HL-60/S4 treated with retinoic acid at 250 ng/mL for 4 days and 3 days (cell line): ENCODE measurements around the gene DLG2.
"Not testable (repeated sequence)": the region's sequence is repeated elsewhere in the genome, so short reads cannot be mapped to it uniquely, and the experiment has no call there.

Source experiments
- in situ Hi-C: fragments of 300-500 bp; cut with MboI; formaldehyde crosslinking; loops from 2 replicates; pipeline ENCODE4 v1.7.0; 2022; ENCODE audit warnings: low sequenced_read_pairs

The DLG2 gene

DNA sequence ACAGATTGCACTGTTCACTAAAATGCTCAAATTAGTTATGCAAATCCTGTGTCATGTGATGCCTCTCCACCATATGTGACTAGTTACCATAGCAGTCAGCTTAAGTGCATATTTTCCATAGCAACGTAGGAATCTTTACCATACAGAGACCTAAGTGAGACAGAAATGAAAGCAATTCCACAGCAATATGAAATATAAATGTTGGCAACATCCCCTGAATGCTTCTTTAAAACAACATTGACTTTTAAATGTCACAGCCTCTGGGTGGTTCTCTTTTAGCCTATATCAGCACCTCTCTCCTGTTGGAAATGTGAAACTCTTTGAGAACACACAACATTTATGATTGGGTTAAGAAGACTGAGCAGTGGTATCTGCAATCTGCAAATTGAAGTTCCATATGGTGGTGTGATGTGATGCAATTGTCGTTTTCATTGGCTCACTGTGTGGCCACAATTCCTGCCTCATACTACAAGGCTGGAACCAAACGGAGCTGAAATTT is 814.6 kb downstream of the DLG2 start:
- in situ Hi-C loops: no loop called here

DNA sequence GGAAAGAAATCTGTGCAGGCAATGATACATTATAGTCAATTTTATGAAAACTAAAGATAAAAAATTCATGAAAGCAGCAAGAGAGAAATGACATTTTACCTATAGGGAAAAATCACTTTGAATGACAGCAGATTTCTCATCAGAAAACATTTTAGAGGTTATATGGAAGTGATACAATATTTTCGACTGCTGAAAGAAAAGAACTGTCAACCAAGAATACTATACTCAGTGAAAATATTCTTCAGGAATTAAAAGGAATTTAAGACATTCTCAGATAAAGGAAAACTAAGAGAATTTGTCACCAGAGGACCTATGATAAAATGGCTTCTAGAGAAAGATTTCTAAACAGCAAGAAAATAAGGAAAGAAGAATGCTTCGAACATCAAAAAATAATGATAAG is 820.8 kb downstream of the DLG2 start:
- in situ Hi-C loops: no loop called here

DNA sequence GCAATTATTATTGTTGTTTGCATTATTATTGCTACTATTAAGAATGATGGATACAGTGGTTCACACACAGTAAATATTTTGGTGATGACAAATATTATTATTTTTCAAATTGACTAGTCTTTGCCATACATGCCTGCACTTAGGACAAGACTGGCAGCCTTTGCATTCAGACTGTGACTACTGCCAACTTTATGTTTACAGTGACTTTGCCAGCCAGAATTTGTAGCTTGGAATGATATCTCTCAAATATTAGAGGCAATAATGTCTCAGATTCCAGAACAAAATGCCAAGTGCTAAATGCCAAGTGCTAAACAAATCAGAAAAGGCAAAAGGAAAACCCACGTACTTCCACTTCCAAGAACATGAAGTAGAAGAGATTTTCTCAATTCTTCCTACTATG is 823.1 kb downstream of the DLG2 start:
- in situ Hi-C loops: no loop called here

DNA sequence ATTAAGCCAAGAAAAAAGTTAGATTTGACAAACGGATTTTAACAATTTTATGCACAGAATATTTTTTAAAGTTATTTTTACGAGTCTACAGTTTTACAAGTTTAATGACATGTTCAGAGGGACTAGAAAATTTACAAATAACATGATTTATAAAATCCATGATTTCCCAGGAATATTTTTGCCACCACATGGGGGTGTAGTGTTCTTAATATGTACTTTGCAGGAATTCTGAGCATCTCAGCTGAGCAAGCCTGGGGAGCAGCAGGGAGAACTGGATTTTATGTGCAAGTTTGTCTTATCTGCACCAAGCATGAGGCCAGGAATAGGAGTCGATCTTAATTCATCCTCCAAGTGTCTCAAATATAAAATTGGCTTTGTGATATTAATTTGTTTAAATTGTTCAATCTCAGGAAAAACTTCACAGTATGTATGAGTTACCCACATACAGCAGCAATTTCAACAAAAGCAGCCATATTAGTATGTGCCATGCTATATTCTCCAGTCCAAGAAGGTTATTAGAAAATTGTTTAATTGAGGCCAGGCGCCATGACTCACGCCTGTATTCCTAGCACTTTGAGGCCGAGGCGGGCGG is 826.3 kb downstream of the DLG2 start:
- in situ Hi-C loops: no loop called here

DNA sequence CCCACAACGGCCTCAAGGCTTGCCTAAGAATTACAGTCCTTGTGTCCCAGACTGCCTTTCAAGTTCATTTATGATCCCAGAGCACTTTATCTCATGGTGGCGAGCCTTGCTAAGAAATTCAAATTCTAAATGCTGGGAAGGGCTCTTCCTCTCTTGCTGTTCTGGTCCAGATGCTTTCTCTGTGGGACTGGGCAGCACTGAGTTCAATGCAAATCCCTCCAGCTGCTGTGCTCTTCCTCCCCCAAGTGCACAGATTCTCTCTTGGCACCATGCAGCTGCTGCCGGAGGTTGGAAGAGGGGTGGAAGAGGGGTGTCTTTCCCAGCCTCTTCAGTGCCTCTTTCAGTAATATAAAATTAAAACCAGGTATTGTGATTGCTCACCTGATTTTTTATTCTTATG is 828.0 kb downstream of the DLG2 start:
- in situ Hi-C loops: no loop called here

DNA sequence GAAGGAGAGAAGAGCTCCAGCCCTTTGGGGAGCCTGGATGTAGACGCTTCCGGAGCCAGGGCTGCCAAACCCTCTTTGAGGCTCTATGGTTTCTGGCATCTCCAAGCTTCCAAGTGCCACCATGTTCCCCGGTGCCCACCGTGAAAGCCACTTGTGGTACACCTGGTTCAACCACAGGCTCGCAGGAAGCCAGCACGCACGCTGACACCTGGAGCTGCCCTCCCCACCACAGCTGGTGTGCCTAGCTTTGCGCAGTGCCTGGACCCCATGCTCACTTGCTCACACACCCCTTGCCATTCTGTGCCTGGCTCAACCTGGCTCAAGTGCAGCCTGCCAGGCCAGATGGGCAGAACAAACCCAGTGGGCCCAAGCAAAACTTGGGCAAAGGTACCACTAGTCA is 831.4 kb downstream of the DLG2 start:
- in situ Hi-C loops: no loop called here

DNA sequence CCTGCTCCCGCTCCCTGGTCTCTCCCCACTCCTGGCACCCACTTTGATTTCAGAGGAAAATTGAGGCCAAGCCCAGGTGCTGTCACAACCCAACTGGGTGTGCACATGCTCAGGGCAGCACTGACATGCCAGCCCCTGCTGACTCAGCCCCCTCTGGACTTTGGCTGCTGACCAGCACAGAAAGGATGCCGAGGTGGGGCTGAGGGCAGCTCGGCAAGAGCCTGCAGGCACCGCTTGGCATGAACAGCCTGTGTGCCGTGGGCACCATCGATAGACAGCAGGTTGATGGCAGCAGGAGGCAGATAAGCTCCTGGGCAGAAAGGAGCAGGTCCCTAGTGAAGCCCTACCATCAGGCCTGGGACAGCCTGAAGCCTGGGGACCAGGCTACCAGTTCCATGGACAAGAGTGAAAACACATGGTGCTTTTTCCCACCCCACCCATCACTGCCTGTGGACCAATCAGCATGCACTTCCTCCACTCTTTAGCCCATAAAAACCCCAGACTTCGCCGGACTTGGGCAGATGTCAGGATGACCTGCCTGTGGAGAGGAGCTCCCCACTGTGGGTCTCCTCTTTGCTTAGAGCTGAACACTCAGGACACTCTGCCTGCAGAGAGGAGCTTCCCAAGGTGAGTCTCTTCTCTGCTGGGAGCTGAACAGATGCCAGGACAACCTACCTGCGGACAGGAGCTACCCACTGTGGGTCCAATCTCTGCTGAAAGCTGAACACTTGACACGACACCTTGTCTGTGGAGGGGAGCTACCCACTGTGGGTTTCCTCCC is 832.3 kb downstream of the DLG2 start:
- in situ Hi-C loops: no loop called here

DNA sequence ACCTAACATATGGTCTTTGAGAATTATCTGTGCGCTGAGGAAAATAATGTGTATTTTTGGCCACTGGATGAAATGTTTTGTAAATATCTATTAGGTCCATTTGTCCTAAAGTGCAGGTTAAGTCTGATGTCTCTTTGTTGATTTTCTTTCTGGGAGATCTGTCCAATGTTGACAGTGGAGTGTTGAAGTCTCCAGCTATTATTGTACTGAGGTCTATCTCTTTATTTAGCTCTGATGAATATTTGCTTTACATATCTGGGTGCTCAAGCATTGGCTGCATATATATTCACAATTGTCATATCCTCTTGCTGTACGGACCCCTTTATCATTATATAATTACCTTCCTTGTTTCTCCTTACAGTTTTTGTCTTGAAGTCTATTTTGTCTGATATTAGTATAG is 833.8 kb downstream of the DLG2 start:
- in situ Hi-C loops: no loop called here

DNA sequence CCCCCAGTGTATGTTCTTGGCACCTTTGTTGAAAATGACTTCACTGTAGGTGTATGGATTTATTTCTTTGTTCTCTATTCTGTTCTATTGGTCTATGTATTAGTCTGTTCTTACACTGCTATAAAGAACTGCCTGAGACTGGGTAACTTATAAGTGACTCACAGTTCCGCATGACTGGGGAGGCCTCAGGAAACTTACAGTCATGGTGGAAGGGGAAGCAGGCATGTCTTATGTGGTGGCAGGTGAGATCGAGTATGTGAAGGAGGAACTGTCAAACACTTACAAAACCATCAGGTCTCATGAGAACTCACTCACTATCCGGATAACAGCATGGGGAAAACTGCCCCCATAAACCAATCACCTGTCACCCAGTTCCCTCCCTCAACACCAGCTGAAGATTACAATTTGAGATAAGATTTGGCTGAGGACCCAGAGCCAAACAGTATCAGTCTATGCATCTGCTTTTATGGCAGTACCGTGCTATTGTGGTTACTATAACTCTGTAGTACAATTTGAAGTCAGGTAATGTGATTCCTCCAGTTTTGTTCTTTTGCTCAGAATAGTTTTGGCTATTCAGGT is 836.2 kb downstream of the DLG2 start:
- in situ Hi-C loops: no loop called here

DNA sequence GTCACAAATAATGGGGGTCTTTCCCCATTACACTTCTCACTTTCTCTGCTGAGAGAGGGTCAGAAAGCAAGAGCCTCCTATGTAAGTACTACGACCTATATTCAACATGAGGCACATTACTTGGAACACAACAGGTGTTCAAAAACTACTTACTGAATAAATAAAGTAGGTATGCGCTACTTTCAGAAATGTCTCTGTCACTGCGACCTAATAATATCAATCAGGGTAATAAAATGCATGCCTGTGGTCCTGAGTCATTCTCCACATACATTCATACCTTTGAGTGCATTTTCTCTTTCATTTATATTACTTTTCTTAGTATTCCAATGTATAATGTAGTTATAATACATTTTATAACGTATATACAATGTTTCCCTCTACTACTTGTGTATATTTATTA is 838.9 kb downstream of the DLG2 start:
- in situ Hi-C loops: no loop called here

DNA sequence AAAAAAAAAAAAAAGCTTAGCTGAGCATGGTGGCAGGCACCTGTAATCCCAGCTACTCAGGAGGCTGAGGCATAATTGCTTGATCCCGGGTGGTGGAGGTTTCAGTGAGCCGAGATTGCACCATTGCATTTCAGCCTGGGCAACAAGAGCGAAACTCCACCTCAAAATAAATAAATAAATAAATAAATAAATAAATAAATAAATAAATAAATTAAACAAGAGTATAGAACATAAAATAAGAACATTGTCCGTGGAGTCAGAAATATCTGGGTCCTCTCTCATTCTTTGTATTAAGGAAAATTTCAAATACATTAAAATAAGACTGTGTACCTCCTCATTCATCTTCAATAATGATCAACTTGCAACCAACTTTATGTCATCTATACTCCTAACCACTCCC is 843.0 kb downstream of the DLG2 start:
- in situ Hi-C loops: not testable (repeated sequence)

DNA sequence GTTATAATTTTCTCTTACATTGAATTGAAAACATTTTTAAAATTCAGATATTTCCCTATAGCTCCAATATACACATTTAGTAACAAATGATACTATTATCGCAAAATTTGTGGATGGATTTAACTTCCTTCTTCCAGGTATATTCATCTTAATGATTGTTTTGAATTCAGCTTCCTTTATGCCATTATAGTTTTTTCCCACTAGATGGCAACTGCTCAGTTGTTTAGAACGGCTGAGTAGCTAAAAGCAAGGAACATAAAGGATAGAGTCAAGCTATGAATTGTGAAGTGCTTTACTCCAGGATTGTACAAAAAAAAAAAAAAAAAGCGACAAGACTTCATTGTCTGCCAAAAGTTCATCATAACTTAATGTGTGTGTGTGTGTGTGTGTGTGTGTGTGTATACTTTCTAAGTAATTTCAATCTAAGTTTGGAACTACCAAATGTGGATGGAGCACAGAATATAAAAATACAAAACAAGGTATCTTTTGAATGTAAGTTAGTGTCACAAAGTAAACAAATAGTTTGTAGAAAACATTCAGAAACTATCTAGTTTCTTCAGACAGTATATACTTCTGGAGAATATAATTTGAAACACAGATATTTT is 846.4 kb downstream of the DLG2 start:
- in situ Hi-C loops: no loop called here

DNA sequence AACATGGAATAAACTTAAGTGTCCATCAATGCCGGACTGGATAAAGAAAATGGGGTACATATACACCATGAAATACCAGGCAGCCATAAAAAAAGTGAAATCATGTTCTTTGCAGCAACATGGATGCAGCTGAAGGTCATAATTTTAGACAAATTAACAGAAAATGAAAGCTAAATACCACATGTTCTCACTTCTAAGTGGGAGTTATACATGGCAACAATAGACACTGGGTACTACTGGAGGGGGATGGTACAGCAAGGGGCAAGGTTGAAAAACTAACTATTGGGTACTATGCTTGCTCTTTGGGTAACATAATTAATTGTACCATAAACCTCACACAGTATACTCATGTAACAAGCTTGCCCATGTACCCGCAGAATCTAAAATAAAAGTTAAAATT is 851.6 kb downstream of the DLG2 start:
- in situ Hi-C loops: no loop called here

DNA sequence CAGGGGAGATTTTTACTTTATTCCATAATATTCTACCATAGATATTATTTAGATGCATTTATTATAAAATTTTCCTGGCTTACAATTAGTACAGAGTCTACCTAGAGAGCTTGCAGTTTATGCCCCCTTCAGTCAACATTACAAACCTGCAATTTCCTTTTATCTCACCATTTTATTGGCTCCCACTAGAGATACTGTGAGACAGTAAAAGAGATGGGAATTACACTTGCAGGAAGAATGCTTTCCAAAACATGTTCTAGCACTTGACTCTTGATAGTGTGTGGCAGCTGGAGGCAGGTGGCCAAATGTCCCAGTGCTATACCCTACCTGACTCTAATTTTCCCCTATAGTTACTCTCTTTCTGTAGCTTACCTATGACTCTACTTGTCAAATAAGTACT is 863.2 kb downstream of the DLG2 start:
- in situ Hi-C loops: no loop called here

DNA sequence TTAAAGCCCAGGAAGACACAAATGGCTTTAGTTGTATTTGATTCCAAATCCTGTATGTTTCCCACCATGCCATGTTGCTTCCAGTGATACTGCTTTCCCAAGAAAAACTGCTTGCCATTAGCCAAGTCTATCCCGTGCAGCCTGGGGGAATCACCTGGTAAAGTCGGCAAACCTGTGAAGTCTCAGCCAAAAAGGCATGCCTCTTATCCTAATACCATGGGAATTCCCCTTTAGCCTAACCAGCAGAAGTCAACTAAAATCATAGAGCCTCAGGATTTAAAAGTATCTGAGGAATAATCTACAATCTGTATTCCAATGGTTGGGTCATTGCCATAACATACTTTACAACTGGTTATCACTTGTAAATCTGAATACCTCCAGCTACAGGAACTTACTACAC is 869.4 kb downstream of the DLG2 start:
- in situ Hi-C loops: no loop called here

DNA sequence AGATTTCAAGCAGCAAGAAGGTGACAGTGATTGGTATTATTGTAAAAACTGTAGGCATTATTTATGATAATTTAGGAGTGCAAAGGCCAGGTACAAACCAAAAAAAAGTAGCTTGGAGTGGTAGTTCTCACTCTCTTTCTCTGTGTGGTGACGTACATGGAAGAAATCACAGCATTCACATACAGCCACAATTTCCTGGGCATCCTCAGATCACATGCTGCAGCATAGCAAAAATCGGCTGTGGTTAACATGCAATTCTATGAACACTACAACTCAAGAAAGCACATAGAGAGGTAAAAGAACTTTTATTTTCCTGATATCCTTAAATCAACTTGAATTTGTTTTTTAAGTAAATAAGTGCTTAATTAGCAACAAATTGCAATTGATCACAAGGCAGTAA is 875.8 kb downstream of the DLG2 start:
- in situ Hi-C loops: no loop called here

DNA sequence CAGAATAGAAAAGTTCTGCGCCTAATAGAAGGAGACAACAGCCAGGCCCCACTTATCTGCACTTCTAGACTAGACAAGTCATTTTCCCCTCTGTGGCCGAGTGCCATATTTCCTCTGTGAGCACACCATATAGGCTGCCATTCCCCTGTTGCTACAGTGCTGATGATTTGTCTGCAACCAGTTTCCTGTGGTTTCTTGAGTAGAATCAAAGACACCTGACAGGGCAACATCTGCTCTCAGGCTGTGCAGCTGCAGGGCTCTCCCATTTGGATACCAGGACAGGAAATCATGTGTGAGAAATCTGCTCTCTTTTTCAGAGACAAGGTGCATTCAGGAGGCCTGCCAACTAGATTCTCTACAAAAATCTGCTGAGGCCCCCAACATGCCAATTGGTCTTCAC is 879.3 kb downstream of the DLG2 start:
- in situ Hi-C loops: no loop called here

DNA sequence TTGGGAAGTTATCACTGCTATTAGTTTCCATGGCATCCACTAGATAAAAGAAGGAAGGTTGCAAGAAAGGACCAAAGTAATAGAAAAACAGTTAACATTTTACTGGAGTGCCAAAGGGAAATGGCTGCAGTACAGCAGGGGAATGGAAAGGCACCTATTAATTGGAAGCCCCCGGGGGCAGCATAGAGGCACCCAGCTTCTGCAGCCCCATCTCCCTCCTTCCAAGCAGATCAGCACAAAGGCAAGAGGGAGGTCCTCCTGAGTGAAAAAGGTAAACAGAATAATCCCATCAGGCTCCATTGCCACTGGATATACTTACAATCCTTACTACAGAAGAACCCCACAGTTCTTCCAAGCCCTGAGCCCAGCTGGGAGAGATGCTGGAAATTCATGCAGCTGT is 887.1 kb downstream of the DLG2 start:
- in situ Hi-C loops: no loop called here

DNA sequence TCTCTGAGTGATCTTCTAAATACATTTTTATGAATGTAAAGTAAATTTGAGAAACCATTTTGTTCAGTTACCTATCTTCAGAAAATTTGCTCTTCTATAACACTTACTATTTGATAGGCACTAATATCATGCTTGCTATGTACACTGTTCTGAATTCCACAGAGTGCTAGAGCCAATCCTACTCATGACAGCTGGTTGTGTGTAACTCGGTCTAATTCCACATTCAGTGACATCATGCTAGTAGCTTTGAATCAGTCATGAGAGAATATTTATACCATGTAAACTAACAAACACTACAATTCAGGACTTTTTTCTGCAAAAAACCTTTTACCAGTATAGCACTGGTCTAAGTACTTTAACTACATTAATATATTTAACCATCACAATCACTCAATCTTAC is 902.9 kb downstream of the DLG2 start:
- in situ Hi-C loops: no loop called here

DNA sequence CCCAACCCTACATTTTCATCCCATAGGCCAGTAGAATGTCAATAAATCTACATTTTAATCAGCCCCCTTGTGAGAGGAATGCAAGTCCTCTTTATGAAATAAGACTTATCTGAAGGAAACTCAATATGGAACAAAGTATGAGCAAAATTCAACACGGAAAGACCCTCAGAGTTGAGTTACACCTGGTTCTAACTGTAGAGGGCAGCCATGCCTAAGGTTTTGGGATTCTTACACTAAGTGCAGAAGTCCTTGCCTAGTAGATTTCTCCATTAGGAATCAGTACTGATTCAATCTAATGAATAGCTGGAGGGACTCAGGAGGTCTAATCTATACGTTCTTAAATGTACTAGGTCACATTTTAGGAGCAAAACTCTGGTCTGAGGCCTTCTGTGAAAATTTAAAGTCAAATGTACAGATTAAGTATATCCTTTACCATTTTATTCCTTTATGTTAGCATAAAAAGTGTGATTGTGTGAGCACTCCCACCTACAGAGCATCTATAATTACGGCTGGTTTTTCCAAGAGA is 904.5 kb downstream of the DLG2 start:
- in situ Hi-C loops: no loop called here

DNA sequence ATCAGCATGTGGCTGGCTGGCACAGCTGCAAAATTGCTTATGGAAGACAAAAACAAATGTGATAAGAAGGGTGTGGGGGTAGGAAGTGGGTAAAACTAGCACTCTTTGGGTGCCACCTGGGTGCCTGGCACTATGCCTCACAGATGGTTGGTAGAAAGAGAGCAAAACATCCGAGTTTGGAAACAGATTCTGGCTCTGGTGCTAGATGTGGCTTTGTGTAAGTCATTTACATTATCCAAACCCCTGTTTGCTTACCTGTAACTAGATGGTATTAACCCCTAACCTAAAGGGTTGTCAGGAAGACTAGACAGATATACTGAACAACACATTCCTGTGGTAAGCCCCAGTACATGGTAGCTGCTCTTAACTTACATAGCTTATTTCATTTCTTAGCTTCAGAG is 905.6 kb downstream of the DLG2 start:
- in situ Hi-C loops: no loop called here
